ENCODE measurements around the gene CNTD1.

Gene CNTD1

DNA sequence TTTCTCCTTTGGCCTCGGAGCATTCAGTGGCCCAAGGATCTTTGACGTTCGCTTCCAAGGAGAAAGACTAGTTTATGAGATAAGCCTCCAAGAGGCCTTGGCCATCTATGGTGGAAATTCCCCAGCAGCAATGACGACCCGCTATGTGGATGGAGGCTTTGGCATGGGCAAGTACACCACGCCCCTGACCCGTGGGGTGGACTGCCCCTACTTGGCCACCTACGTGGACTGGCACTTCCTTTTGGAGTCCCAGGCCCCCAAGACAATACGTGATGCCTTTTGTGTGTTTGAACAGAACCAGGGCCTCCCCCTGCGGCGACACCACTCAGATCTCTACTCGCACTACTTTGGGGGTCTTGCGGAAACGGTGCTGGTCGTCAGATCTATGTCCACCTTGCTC lies 53.7 kb downstream of the CNTD1 start:
- no peaks in the 10 kb centered on the region for H4K20me1 ChIP-seq (ENCODE audit: insufficient read depth, low read length)
- H3K9ac ChIP-seq (ENCODE audit: low read length), result no peak overlapping the region
- no peak overlapping the region for H3K4me2 ChIP-seq (ENCODE audit: low read length)
- no peak for TF ChIP-seq EZH2phosphoT487 (IDR thresholded peaks at IDR 0.05; ENCODE audit: low read depth)
- TF ChIP-seq, protein P1, sequence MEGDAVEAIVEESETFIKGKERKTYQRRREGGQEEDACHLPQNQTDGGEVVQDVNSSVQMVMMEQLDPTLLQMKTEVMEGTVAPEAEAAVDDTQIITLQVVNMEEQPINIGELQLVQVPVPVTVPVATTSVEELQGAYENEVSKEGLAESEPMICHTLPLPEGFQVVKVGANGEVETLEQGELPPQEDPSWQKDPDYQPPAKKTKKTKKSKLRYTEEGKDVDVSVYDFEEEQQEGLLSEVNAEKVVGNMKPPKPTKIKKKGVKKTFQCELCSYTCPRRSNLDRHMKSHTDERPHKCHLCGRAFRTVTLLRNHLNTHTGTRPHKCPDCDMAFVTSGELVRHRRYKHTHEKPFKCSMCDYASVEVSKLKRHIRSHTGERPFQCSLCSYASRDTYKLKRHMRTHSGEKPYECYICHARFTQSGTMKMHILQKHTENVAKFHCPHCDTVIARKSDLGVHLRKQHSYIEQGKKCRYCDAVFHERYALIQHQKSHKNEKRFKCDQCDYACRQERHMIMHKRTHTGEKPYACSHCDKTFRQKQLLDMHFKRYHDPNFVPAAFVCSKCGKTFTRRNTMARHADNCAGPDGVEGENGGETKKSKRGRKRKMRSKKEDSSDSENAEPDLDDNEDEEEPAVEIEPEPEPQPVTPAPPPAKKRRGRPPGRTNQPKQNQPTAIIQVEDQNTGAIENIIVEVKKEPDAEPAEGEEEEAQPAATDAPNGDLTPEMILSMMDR (IDR thresholded peaks at IDR 0.05; ENCODE audit: low read depth, low read length), result no peak
- no peak overlapping the region for H3K27ac ChIP-seq (ENCODE audit: low read length)
- no peaks in the 10 kb centered on the region for H3K79me2 ChIP-seq (ENCODE audit: low read length)
- H3K4me1 ChIP-seq (ENCODE audit: low read length), result no peaks in the 10 kb centered on the region
- H3K4me3 ChIP-seq (ENCODE audit: low read length), result no peak overlapping the region
- H3K9me3 ChIP-seq (ENCODE audit: insufficient read depth, low read length), result no peaks in the 10 kb centered on the region
- H2AFZ ChIP-seq (ENCODE audit: low read depth, low read length), result no peak overlapping the region
- H3K27me3 ChIP-seq (ENCODE audit: low read depth, low read length), result no peaks in the 10 kb centered on the region
- no peaks in the 10 kb centered on the region for H3K36me3 ChIP-seq (replicated peaks; ENCODE audit: low read depth, low read length)

DNA sequence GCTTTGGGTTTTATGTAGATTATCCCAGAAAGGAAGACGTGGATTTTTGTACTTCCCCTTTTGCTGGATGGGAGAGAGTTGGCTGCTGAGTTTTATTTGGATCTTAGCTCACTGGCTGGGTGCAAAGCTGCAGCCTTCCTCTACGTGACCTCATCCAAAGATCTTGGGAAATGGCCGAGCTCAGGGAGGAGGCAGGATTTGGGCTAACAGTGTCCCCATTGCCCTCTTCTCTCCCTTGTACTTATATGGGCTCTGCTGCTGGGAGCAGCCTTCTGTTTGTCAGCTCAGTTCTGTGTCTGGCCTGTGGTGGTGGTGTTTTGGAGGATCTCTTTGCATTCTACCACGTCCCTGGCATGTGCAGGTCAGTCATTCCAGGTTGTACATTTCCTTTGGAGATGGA lies 54.3 kb downstream of the CNTD1 start:
- Histone ChIP-seq H2AFZ (ENCODE audit: low read depth, low read length) (no peak overlapping the region), H4K20me1 (ENCODE audit: insufficient read depth, low read length) (no peaks in the 10 kb centered on the region), H3K9me3 (ENCODE audit: insufficient read depth, low read length) (no peaks in the 10 kb centered on the region), H3K4me1 (ENCODE audit: low read length) (no peaks in the 10 kb centered on the region), H3K4me3 (ENCODE audit: low read length) (no peak overlapping the region), H3K27ac (ENCODE audit: low read length) (no peak overlapping the region), H3K4me2 (ENCODE audit: low read length) (no peak overlapping the region), H3K79me2 (ENCODE audit: low read length) (no peaks in the 10 kb centered on the region), H3K36me3 (replicated peaks; ENCODE audit: low read depth, low read length) (no peaks in the 10 kb centered on the region), H3K27me3 (ENCODE audit: low read depth, low read length) (no peaks in the 10 kb centered on the region), H3K9ac (ENCODE audit: low read length) (no peak overlapping the region)
- TF ChIP-seq EZH2phosphoT487 (IDR thresholded peaks at IDR 0.05; ENCODE audit: low read depth), result no peak
- TF ChIP-seq, protein P1 (IDR thresholded peaks at IDR 0.05; ENCODE audit: low read depth, low read length), result no peak

DNA sequence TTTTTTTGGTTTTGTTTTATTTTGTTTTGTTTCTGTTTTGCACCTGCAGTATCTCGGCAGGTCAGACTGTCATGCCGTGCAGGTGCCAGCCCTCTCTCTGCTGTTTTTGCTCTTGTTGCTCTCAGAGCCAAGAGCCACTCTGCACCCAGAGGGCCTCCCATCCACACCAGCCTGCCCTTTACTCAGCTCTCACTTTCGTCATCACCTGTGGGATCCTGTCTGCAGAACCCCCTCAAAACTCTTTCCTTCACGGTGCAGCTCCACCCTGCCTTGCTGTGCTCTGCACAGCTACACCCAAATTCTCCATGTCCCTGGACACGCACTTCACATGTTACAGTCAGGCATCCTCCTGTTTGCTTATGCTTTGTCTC lies 54.9 kb downstream of the CNTD1 start:
- H3K27ac ChIP-seq (ENCODE audit: low read length), result no peak overlapping the region
- no peaks in the 10 kb centered on the region for H3K36me3 ChIP-seq (replicated peaks; ENCODE audit: low read depth, low read length)
- no peaks in the 10 kb centered on the region for H4K20me1 ChIP-seq (ENCODE audit: insufficient read depth, low read length)
- no peak overlapping the region for H3K4me3 ChIP-seq (ENCODE audit: low read length)
- H2AFZ ChIP-seq (ENCODE audit: low read depth, low read length), result no peak overlapping the region
- no peaks in the 10 kb centered on the region for H3K79me2 ChIP-seq (ENCODE audit: low read length)
- H3K4me2 ChIP-seq (ENCODE audit: low read length), result no peak overlapping the region
- no peaks in the 10 kb centered on the region for H3K9me3 ChIP-seq (ENCODE audit: insufficient read depth, low read length)
- TF ChIP-seq EZH2phosphoT487 (IDR thresholded peaks at IDR 0.05; ENCODE audit: low read depth), result no peak
- TF ChIP-seq, protein P1 (IDR thresholded peaks at IDR 0.05; ENCODE audit: low read depth, low read length), result no peak
- H3K9ac ChIP-seq (ENCODE audit: low read length), result no peak overlapping the region
- no peaks in the 10 kb centered on the region for H3K27me3 ChIP-seq (ENCODE audit: low read depth, low read length)
- no peaks in the 10 kb centered on the region for H3K4me1 ChIP-seq (ENCODE audit: low read length)

DNA sequence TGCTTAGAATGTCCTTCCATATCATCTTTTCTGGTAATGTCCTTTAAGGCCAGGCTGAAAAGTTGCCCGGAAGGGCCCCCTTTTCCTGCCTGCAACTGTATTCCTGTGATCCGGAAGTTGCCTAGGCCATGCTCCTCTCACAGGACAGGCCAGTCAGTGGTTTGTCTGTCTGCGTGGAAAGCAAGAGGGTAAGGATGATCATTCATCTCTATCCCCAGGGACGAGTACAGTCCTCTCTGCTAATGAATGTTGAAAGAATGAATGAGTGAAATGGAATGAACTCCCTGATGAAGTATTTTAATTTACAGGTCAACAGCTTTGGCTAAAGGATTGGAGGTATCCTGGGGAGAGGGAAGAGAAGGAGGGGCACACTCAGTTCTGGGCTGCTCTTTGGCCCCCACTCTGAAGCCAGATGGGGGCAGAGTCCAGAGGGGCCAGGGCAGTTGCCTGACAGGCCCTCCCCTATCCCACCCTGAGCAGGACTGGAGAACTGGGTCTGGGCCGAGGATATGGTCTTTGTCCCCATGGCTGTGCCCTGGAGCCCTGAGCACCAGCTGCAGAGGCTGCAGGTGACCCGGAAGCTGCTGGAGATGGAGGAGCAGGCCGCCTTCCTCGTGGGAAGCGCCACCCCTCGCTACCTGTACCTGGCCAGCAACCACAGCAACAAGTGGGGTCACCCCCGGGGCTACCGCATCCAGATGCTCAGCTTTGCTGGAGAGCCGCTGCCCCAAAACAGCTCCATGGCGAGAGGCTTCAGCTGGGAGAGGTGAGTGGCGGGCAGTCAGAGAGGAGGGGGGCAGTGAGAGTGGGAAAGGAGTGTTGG lies 55.5 kb downstream of the CNTD1 start:
- Histone ChIP-seq H4K20me1 (ENCODE audit: insufficient read depth, low read length) (no peaks in the 10 kb centered on the region), H3K27ac (ENCODE audit: low read length) (no peak overlapping the region), H2AFZ (ENCODE audit: low read depth, low read length) (no peak overlapping the region), H3K4me3 (ENCODE audit: low read length) (no peak overlapping the region), H3K9me3 (ENCODE audit: insufficient read depth, low read length) (no peaks in the 10 kb centered on the region), H3K36me3 (replicated peaks; ENCODE audit: low read depth, low read length) (no peaks in the 10 kb centered on the region), H3K27me3 (ENCODE audit: low read depth, low read length) (no peaks in the 10 kb centered on the region), H3K4me1 (ENCODE audit: low read length) (no peaks in the 10 kb centered on the region), H3K9ac (ENCODE audit: low read length) (no peak overlapping the region), H3K79me2 (ENCODE audit: low read length) (no peaks in the 10 kb centered on the region), H3K4me2 (ENCODE audit: low read length) (no peak overlapping the region)
- TF ChIP-seq, protein P1 (IDR thresholded peaks at IDR 0.05; ENCODE audit: low read depth, low read length), result no peak
- TF ChIP-seq EZH2phosphoT487 (IDR thresholded peaks at IDR 0.05; ENCODE audit: low read depth), result no peak
